Neural cell (in vitro differentiated cells): ENCODE data around the gene SDK2.

ENCODE experiments used
- EP300 ChIP-seq: fragments of 450-650 bp; conservative IDR thresholded peaks from 2 replicates; pipeline ENCODE4 v1.6.1; 2014; ENCODE audit warnings: antibody characterized with exemption, mild to moderate bottlenecking, moderate library complexity; ENCODE audit not compliant: poor library complexity, severe bottlenecking
- SMC3 ChIP-seq: fragments of 450-650 bp; conservative IDR thresholded peaks from 2 replicates; pipeline ENCODE4 v1.6.1; 2014; ENCODE audit warnings: antibody characterized with exemption, mild to moderate bottlenecking, moderate library complexity; ENCODE audit not compliant: poor library complexity
- TF ChIP-seq, protein P1 (sequence below): fragments of 450-650 bp; IDR thresholded peaks from 2 replicates; pipeline ENCODE4 v1.5.1; 2014; ENCODE audit warnings: antibody characterized with exemption, mild to moderate bottlenecking, moderate library complexity; ENCODE audit not compliant: poor library complexity, severe bottlenecking
- TF ChIP-seq, protein P2 (sequence below): IDR thresholded peaks from 2 replicates; pipeline ENCODE4 v1.6.1; 2012; ENCODE audit warnings: borderline replicate concordance

DNA sequence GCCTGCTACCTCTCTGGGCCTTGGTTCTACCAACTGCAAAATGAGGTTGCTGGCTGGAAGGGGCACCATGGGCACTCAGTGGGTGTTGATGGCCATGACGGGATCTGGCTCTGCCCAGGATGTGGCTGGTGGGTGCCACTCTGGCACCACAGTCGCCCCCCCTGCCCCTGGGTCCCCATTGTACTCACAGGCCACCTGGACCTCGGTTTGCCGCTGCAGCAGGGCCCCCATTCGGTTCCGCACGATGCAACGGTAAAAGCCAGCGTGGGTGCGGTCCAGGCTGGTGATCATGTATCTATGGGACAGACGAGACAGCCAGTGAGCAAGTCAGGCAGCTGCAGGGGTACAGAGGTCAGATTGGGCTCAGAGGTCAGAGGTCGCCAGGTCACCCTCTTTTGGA is 172.3 kb downstream of the SDK2 start:
- TF ChIP-seq EP300 (no peak), SMC3 (no peak)
- TF ChIP-seq, protein P1, sequence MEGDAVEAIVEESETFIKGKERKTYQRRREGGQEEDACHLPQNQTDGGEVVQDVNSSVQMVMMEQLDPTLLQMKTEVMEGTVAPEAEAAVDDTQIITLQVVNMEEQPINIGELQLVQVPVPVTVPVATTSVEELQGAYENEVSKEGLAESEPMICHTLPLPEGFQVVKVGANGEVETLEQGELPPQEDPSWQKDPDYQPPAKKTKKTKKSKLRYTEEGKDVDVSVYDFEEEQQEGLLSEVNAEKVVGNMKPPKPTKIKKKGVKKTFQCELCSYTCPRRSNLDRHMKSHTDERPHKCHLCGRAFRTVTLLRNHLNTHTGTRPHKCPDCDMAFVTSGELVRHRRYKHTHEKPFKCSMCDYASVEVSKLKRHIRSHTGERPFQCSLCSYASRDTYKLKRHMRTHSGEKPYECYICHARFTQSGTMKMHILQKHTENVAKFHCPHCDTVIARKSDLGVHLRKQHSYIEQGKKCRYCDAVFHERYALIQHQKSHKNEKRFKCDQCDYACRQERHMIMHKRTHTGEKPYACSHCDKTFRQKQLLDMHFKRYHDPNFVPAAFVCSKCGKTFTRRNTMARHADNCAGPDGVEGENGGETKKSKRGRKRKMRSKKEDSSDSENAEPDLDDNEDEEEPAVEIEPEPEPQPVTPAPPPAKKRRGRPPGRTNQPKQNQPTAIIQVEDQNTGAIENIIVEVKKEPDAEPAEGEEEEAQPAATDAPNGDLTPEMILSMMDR, result no peak
- TF ChIP-seq, protein P2, sequence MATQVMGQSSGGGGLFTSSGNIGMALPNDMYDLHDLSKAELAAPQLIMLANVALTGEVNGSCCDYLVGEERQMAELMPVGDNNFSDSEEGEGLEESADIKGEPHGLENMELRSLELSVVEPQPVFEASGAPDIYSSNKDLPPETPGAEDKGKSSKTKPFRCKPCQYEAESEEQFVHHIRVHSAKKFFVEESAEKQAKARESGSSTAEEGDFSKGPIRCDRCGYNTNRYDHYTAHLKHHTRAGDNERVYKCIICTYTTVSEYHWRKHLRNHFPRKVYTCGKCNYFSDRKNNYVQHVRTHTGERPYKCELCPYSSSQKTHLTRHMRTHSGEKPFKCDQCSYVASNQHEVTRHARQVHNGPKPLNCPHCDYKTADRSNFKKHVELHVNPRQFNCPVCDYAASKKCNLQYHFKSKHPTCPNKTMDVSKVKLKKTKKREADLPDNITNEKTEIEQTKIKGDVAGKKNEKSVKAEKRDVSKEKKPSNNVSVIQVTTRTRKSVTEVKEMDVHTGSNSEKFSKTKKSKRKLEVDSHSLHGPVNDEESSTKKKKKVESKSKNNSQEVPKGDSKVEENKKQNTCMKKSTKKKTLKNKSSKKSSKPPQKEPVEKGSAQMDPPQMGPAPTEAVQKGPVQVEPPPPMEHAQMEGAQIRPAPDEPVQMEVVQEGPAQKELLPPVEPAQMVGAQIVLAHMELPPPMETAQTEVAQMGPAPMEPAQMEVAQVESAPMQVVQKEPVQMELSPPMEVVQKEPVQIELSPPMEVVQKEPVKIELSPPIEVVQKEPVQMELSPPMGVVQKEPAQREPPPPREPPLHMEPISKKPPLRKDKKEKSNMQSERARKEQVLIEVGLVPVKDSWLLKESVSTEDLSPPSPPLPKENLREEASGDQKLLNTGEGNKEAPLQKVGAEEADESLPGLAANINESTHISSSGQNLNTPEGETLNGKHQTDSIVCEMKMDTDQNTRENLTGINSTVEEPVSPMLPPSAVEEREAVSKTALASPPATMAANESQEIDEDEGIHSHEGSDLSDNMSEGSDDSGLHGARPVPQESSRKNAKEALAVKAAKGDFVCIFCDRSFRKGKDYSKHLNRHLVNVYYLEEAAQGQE, result no peak
